ENCODE measurements around the gene CBLN1.
"Not testable (repeated sequence)": the region's sequence is repeated elsewhere in the genome, so short reads cannot be mapped to it uniquely, and the experiment has no call there.

CBLN1 gene

DNA sequence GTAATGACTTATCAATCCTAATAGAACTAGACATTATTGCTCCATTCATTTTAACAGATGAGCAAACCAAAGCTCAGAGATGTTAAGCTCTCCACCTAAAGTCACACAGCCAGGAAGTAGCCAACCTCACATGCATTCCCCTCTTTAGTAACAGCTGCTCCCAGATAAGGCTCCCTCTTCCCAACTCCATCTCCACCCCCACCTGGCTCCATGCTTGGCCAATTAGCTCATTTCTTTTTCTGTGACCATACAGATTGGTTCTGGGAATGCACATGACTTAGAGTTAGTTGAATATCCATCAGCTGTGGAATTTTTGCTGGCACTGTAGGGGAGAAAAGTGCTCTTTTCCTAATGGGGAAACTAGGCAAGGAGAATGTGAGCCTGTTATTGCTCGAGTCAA, 13.0 kb downstream of the CBLN1 start:
- WGBS, 2 experiments, result 88 to 90% methylated on average over 1 of the region's 1 CpG
- Histone ChIP-seq H3K4me1 (ENCODE audit: control insufficient read depth, insufficient read depth, low read length) (no peaks in the 10 kb centered on the region), H3K4me3 (ENCODE audit: insufficient read depth, low read depth, low read length) (no peak overlapping the region), H3K27ac (ENCODE audit: insufficient read depth, low read depth, low read length, poor library complexity, severe bottlenecking) (no peak overlapping the region), H3K27me3 (ENCODE audit: control insufficient read depth, insufficient read depth, low read length, poor library complexity, severe bottlenecking) (peaks cover 18% of the 10 kb centered on the region), H3K9me3 (ENCODE audit: control insufficient read depth, low read length) (no peaks in the 10 kb centered on the region), H3K36me3 (ENCODE audit: control insufficient read depth, insufficient read depth, low read length) (no peaks in the 10 kb centered on the region)

DNA sequence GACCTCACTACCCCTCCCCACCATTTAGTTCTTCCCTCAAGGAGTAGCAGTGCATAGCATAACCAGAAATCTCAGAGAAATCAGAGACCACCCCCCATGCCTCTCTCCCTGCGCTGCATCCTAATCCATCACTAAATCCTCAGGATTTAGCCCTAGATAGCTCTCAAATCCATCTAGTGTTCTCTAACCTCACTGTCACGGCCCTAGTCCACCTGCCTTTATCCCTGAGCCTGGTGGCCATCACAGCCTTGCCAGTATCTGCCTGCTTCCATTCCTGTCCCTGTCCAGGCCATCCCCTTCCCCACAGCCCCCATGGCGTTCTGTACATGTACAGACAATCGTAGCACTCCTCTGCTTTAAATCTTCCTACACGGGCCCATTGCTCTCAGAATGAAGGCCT, 19.1 kb downstream of the CBLN1 start:
- Histone ChIP-seq H3K36me3 (ENCODE audit: control insufficient read depth, insufficient read depth, low read length) (no peaks in the 10 kb centered on the region), H3K4me3 (ENCODE audit: insufficient read depth, low read depth, low read length) (no peak overlapping the region), H3K4me1 (ENCODE audit: control insufficient read depth, insufficient read depth, low read length) (no peaks in the 10 kb centered on the region), H3K27ac (ENCODE audit: insufficient read depth, low read depth, low read length, poor library complexity, severe bottlenecking) (no peak overlapping the region), H3K27me3 (ENCODE audit: control insufficient read depth, insufficient read depth, low read length, poor library complexity, severe bottlenecking) (no peaks in the 10 kb centered on the region), H3K9me3 (ENCODE audit: control insufficient read depth, low read length) (no peaks in the 10 kb centered on the region)
- WGBS, 2 experiments, result 88 to 92% methylated on average over 5 of the region's 5 CpGs

DNA sequence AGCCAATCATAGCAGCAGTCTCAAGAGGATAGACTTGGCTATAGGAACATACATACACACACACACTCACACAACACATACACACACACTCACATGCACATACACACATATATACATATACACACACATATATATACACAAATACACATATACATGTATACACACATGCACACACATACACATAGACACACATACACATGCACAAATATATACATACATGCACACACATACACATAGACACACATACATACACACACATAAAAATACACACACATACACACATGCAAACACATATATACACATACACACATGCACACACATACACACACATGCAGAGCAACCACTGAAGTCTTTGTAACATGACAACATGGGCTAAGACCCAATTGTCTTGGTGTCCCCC, 19.7 kb downstream of the CBLN1 start:
- Histone ChIP-seq H3K27ac (ENCODE audit: insufficient read depth, low read depth, low read length, poor library complexity, severe bottlenecking) (no peak overlapping the region), H3K9me3 (ENCODE audit: control insufficient read depth, low read length) (no peaks in the 10 kb centered on the region), H3K4me3 (ENCODE audit: insufficient read depth, low read depth, low read length) (no peak overlapping the region), H3K27me3 (ENCODE audit: control insufficient read depth, insufficient read depth, low read length, poor library complexity, severe bottlenecking) (no peaks in the 10 kb centered on the region), H3K4me1 (ENCODE audit: control insufficient read depth, insufficient read depth, low read length) (no peaks in the 10 kb centered on the region), H3K36me3 (ENCODE audit: control insufficient read depth, insufficient read depth, low read length) (no peaks in the 10 kb centered on the region)

DNA sequence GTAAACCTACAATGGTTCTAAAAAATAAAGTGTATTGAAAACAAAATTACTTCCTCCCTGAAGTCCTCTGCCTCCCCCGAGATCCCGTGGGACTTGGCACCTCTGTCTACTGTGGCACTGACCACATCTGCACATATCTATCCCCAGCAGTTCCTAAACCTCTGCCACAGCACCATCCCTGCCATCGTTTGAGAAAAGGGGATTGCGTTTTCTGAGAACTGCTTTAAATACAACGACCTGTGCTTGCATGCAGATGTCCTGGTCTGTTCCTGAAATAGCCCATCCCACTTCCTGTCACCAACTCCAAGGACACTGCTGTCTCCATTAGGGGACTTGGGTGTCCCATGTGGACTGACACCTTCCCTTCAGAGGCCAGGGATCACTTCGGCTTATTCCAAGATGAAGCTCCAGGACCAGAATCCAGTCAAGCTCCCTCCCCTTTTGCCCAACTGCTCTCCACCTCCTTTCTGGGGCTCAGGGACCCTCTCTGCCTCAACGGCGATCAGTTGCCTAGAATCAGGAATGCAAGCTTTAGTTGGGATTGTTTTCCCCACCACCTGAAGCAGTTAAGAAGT, 20.6 kb downstream of the CBLN1 start:
- H3K9me3 ChIP-seq (ENCODE audit: control insufficient read depth, low read length), result no peaks in the 10 kb centered on the region
- H3K27ac ChIP-seq (ENCODE audit: insufficient read depth, low read depth, low read length, poor library complexity, severe bottlenecking), result no peak overlapping the region
- no peaks in the 10 kb centered on the region for H3K27me3 ChIP-seq (ENCODE audit: control insufficient read depth, insufficient read depth, low read length, poor library complexity, severe bottlenecking)
- WGBS, 2 experiments, result 69 to 75% methylated on average over 8 of the region's 8 CpGs
- H3K4me3 ChIP-seq (ENCODE audit: insufficient read depth, low read depth, low read length), result no peak overlapping the region
- H3K36me3 ChIP-seq (ENCODE audit: control insufficient read depth, insufficient read depth, low read length), result no peaks in the 10 kb centered on the region
- H3K4me1 ChIP-seq (ENCODE audit: control insufficient read depth, insufficient read depth, low read length), result no peaks in the 10 kb centered on the region

DNA sequence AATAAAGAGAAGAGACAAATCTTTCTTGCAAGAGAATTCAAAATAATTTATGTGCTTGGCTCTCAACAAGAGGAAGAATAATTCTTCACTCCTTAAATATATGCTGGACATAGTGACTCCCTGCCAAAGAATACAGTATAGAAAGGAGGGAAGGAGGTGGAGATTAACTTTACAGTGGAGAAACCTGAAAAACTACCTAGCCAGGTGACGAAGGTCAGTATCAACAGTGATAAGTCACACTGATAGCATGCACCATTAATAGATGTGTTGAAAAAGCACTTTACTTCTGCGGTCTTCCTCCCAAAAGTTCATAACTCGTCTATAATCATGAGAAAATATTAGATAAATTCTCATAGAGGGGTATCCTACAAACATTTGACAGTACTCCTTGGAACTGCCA, 21.4 kb downstream of the CBLN1 start:
- Histone ChIP-seq H3K9me3 (ENCODE audit: control insufficient read depth, low read length) (no peaks in the 10 kb centered on the region), H3K4me3 (ENCODE audit: insufficient read depth, low read depth, low read length) (no peak overlapping the region), H3K4me1 (ENCODE audit: control insufficient read depth, insufficient read depth, low read length) (no peaks in the 10 kb centered on the region), H3K27me3 (ENCODE audit: control insufficient read depth, insufficient read depth, low read length, poor library complexity, severe bottlenecking) (no peaks in the 10 kb centered on the region), H3K36me3 (ENCODE audit: control insufficient read depth, insufficient read depth, low read length) (no peaks in the 10 kb centered on the region), H3K27ac (ENCODE audit: insufficient read depth, low read depth, low read length, poor library complexity, severe bottlenecking) (no peak overlapping the region)
- 91 to 95% methylated on average over 3 of the region's 3 CpGs for WGBS, 2 experiments

DNA sequence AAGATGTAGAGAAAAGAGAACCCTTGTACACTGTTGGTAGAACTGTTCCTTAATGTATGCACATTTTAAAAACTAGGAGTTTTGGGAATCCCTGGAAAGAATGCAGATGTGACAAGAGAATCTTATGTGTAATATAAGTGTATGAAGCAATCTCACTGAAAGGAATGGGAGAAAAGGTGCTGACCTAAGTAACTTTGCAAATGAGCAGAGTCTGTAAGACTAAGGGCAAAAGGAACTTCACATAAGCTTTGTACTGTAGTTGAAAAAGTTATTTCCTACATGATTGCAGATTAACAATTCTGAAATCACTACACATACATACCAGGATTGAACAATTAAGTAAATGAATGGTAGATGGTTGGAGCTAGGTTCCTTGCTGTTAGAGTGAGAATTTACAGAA, 22.3 kb downstream of the CBLN1 start:
- H3K4me1 ChIP-seq (ENCODE audit: control insufficient read depth, insufficient read depth, low read length), result no peaks in the 10 kb centered on the region
- no peaks in the 10 kb centered on the region for H3K36me3 ChIP-seq (ENCODE audit: control insufficient read depth, insufficient read depth, low read length)
- no peaks in the 10 kb centered on the region for H3K9me3 ChIP-seq (ENCODE audit: control insufficient read depth, low read length)
- H3K27me3 ChIP-seq (ENCODE audit: control insufficient read depth, insufficient read depth, low read length, poor library complexity, severe bottlenecking), result no peaks in the 10 kb centered on the region
- H3K4me3 ChIP-seq (ENCODE audit: insufficient read depth, low read depth, low read length), result no peak overlapping the region
- H3K27ac ChIP-seq (ENCODE audit: insufficient read depth, low read depth, low read length, poor library complexity, severe bottlenecking), result no peak overlapping the region

DNA sequence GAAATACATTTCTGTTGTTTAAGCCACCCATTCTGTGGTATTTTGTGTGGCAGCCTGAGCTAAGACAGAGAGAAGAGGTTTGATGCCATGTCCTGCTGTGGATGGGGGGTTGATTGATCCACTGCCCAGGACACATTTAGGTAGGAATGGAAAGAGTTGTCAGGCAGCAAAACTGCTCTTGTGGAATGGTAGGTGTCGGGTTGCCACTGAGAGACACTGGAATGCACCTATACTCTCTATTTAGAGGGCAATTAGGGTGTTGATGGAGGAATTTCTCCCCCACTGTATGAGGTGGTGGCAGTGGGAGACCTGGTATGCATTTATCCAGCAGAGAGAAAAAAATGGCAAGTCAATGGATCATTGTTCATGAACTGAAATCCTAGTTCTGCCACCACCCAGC, 30.9 kb downstream of the CBLN1 start:
- Histone ChIP-seq H3K4me1 (ENCODE audit: control insufficient read depth, insufficient read depth, low read length) (no peaks in the 10 kb centered on the region), H3K27ac (ENCODE audit: insufficient read depth, low read depth, low read length, poor library complexity, severe bottlenecking) (no peak overlapping the region), H3K9me3 (ENCODE audit: control insufficient read depth, low read length) (no peaks in the 10 kb centered on the region), H3K27me3 (ENCODE audit: control insufficient read depth, insufficient read depth, low read length, poor library complexity, severe bottlenecking) (no peaks in the 10 kb centered on the region), H3K36me3 (ENCODE audit: control insufficient read depth, insufficient read depth, low read length) (no peaks in the 10 kb centered on the region), H3K4me3 (ENCODE audit: insufficient read depth, low read depth, low read length) (no peak overlapping the region)
- 81 to 92% methylated on average over 1 of the region's 1 CpG for WGBS, 2 experiments

DNA sequence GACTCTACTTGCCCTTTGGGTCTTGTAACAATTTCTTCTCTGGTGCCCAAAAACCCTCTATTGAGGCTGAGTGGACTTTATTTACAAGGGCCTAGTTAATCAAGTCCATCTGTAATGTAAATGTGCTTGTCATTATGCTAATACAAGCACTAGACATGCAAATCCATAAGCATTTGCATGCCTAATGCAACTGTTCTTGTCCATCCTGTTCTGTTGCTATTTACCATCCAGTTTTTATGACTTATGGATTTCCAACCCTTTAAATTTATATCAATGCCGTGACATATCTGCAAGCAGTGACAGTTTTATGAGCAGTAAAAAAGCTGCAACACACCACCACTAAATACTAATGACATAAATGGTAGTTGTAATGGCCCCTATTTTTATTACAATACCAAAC, 33.4 kb downstream of the CBLN1 start:
- 93% methylated on average over 1 of the region's 1 CpG; no CpG with 5 or more reads in 1 of the 2 experiments for WGBS, 2 experiments
- H3K27ac ChIP-seq (ENCODE audit: insufficient read depth, low read depth, low read length, poor library complexity, severe bottlenecking), result no peak overlapping the region
- H3K36me3 ChIP-seq (ENCODE audit: control insufficient read depth, insufficient read depth, low read length), result no peaks in the 10 kb centered on the region

DNA sequence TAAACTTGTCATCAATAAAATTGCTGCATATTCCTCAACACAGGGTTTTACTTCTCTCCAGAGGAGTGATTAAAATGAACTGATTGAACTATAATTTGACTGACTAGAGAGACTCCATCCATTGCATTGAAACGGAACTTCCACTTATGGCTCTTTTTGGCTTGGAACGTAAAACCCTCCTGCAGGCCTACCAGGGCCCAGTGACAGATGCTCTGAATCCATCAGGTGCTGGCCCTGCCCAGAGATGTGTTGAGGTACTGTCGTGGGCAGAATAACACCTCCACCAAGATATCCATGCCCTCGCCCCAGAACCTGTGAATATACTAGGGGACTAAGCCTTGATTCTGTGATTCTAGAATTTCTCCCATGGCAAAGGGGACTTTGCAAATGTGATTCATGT, 45.4 kb downstream of the CBLN1 start:
- no peak overlapping the region for H3K27ac ChIP-seq (ENCODE audit: insufficient read depth, low read depth, low read length, poor library complexity, severe bottlenecking)
- no peaks in the 10 kb centered on the region for H3K27me3 ChIP-seq (ENCODE audit: control insufficient read depth, insufficient read depth, low read length, poor library complexity, severe bottlenecking)
- 86% methylated on average over 4 of the region's 4 CpGs for WGBS, 2 experiments
- H3K4me3 ChIP-seq (ENCODE audit: insufficient read depth, low read depth, low read length), result no peak overlapping the region
- no peaks in the 10 kb centered on the region for H3K36me3 ChIP-seq (ENCODE audit: control insufficient read depth, insufficient read depth, low read length)
- H3K9me3 ChIP-seq (ENCODE audit: control insufficient read depth, low read length), result no peaks in the 10 kb centered on the region
- no peaks in the 10 kb centered on the region for H3K4me1 ChIP-seq (ENCODE audit: control insufficient read depth, insufficient read depth, low read length)

More for the DNA sequence above, 33.4 kb downstream of the CBLN1 start:
- Histone ChIP-seq H3K4me3 (ENCODE audit: insufficient read depth, low read depth, low read length) (no peak overlapping the region), H3K4me1 (ENCODE audit: control insufficient read depth, insufficient read depth, low read length) (no peaks in the 10 kb centered on the region), H3K27me3 (ENCODE audit: control insufficient read depth, insufficient read depth, low read length, poor library complexity, severe bottlenecking) (no peaks in the 10 kb centered on the region), H3K9me3 (ENCODE audit: control insufficient read depth, low read length) (no peaks in the 10 kb centered on the region)

DNA sequence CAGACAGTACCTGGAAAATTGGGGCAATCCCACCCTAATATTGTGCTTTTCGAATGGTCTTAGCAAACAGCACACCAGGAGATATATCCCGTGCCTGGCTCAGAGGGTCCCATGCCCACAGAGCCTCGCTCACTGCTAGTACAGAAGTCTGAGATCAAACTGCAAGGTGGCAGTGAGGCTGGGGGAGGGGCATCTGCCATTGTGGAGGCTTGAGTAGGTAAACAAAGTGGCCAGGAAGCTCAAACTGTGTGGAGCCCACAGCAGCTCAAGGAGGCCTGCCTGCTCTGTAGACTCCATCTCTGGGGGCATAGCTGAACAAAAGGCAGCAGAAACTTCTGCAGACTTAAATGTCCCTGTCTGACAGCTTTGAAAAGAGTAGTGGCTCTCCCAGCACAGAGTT, 53.3 kb downstream of the CBLN1 start:
- 85 to 91% methylated on average over 3 of the region's 3 CpGs for WGBS, 2 experiments
- not testable (repeated sequence) for H3K27ac ChIP-seq (ENCODE audit: insufficient read depth, low read depth, low read length, poor library complexity, severe bottlenecking); H3K36me3 ChIP-seq (ENCODE audit: control insufficient read depth, insufficient read depth, low read length); H3K4me3 ChIP-seq (ENCODE audit: insufficient read depth, low read depth, low read length); H3K27me3 ChIP-seq (ENCODE audit: control insufficient read depth, insufficient read depth, low read length, poor library complexity, severe bottlenecking); H3K4me1 ChIP-seq (ENCODE audit: control insufficient read depth, insufficient read depth, low read length); H3K9me3 ChIP-seq (ENCODE audit: control insufficient read depth, low read length)

Data from ectodermal cell (in vitro differentiated cells).